Measurements from ENCODE around the gene NMNAT3. TPM values are rescaled to one million over a fixed set of nuclear protein-coding genes. Genes with fewer than 3 reads are reported as not detected.
A peak's percentile ranks its signal among the peaks of the same experiment; 100 is the strongest.

The NMNAT3 gene
- total and polyA plus RNA-seq, 2 experiments from 2014 or later, result not detected

DNA sequence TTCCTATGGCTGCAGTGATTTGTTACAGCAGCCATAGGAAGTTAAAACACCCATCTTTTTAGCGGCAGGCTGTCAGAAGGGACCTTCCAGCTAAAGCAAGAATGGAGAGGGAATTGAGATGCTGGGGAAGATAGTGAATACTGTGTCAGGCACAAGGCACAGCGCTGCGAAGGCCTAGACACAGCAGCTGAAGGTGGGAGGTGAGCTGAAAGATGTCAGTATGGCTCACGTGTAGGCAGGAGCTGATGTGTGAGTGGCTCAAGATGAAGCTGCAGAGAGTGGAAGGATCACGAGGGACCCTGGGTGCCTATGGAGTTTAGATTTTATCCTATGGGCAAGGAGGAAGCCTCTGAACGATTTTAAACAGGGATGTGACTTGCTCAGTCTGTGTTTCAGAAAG lies 44.3 kb downstream of the NMNAT3 start:
- Histone ChIP-seq H3K27ac (no peak overlapping the region), H3K9me2 (ENCODE audit: insufficient read depth) (no peaks in the 10 kb centered on the region), H3K9ac (no peak overlapping the region), H4K20me1 (ENCODE audit: insufficient read depth) (no peaks in the 10 kb centered on the region), H2AFZ (no peak overlapping the region), H3K27me3 (replicated peaks; ENCODE audit: insufficient read depth) (no peaks in the 10 kb centered on the region), H3K4me3 (no peak overlapping the region), H3K79me2 (ENCODE audit: insufficient read depth) (no peaks in the 10 kb centered on the region), H3K4me1 (ENCODE audit: insufficient read depth) (no peaks in the 10 kb centered on the region), H3K36me3 (ENCODE audit: low read depth) (no peaks in the 10 kb centered on the region), H3F3A (ENCODE audit: insufficient read depth) (no peaks in the 10 kb centered on the region), H3K9me3 (ENCODE audit: low read depth) (no peaks in the 10 kb centered on the region), H3K4me2 (ENCODE audit: unreplicated experiment) (no peak overlapping the region)
- no peak for TF ChIP-seq EZH2 (IDR thresholded peaks at IDR 0.05; ENCODE audit: insufficient read depth, poor library complexity, severe bottlenecking)
- no peak for TF ChIP-seq EZH2phosphoT487 (IDR thresholded peaks at IDR 0.05; ENCODE audit: insufficient read depth, low read depth)
- WGBS, 2 experiments (ENCODE audit: low coverage in 1 of 2, low lambda C conversion rate in 2 of 2, missing lambda C conversion rate in 2 of 2), result 59 to 63% methylated on average over 6 of the region's 6 CpGs
- in situ Hi-C loops (cut with MboI), result no loop called here
- no peak for DNase-seq

DNA sequence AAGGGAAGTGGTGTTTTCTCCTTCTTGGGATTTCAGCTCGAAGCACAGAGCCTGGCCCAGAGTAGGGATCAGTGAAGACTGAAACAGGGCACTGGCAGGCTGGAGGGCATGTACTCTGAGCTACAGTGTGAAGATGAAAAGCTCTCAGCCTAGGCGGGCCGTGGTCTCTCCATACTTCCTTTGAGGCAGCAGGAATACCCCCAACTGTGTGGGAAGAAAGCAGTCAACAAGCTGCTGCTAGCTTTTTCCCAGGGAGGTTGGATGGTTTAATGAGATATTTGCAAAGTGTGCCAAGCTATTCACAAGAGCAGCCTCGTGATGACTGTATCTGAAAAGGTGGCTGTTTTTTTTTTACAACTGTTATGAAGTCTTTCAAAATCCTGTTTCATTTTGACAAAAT lies 47.2 kb downstream of the NMNAT3 start:
- no peak overlapping the region for H3K4me2 ChIP-seq (ENCODE audit: unreplicated experiment)
- no peak overlapping the region for H3K27ac ChIP-seq
- no peak for DNase-seq
- H3K9ac ChIP-seq, result no peak overlapping the region
- H3F3A ChIP-seq (ENCODE audit: insufficient read depth), result no peaks in the 10 kb centered on the region
- H3K4me3 ChIP-seq, result no peak overlapping the region
- no peak overlapping the region for H2AFZ ChIP-seq
- no peaks in the 10 kb centered on the region for H3K27me3 ChIP-seq (replicated peaks; ENCODE audit: insufficient read depth)
- H3K9me3 ChIP-seq (ENCODE audit: low read depth), result no peaks in the 10 kb centered on the region
- H3K4me1 ChIP-seq (ENCODE audit: insufficient read depth), result no peaks in the 10 kb centered on the region
- TF ChIP-seq EZH2phosphoT487 (IDR thresholded peaks at IDR 0.05; ENCODE audit: insufficient read depth, low read depth) (no peak), EZH2 (IDR thresholded peaks at IDR 0.05; ENCODE audit: insufficient read depth, poor library complexity, severe bottlenecking) (no peak)
- no peaks in the 10 kb centered on the region for H3K36me3 ChIP-seq (ENCODE audit: low read depth)
- 24 to 39% methylated on average over 4 of the region's 4 CpGs for WGBS, 2 experiments (ENCODE audit: low coverage in 1 of 2, low lambda C conversion rate in 2 of 2, missing lambda C conversion rate in 2 of 2)
- H3K9me2 ChIP-seq (ENCODE audit: insufficient read depth), result no peaks in the 10 kb centered on the region
- no peaks in the 10 kb centered on the region for H4K20me1 ChIP-seq (ENCODE audit: insufficient read depth)
- no peaks in the 10 kb centered on the region for H3K79me2 ChIP-seq (ENCODE audit: insufficient read depth)
- in situ Hi-C loops (cut with MboI), result no loop called here

DNA sequence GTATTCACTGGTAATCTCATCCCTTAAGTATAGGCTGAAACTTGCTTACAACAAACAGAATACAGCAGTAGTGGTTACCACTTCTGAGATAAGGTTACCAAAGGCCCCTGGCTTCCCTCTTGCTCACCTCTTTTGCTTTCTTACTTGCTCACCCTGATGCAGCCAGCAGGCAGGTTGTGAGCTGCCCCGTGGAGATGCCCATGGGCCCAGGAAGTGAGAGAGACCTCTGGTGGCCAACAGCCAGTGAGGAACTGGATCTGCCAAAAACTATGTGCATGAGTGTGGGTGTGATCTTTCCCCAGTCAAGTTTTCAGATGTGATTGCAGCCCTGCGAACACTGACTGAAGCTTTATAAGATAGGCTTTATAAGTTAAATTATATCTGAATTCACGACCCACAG lies 48.7 kb downstream of the NMNAT3 start:
- DNase-seq, result peak; percentile 5

DNA sequence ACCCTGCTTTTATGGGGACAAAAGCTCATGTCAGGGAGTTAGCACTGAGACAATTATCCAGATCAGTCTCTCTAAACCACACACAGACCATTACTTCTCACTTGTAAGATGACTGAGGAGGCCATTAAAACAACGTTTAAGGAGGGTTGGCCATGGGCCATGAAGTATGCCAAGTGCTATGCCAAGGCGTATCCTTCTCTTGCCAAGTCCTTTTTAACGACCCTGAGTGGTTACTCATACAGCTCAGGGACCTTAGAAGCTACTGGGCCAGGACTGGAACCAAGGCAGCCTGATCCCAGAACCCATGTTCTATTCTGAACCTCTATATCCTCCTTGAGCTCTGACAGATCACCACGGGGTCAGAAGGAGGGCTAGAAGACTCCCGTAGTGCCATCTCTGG lies 50.0 kb downstream of the NMNAT3 start:
- no peaks in the 10 kb centered on the region for H4K20me1 ChIP-seq (ENCODE audit: insufficient read depth)
- TF ChIP-seq EZH2 (IDR thresholded peaks at IDR 0.05; ENCODE audit: insufficient read depth, poor library complexity, severe bottlenecking), result no peak
- no peak for TF ChIP-seq EZH2phosphoT487 (IDR thresholded peaks at IDR 0.05; ENCODE audit: insufficient read depth, low read depth)
- H3K36me3 ChIP-seq (ENCODE audit: low read depth), result no peaks in the 10 kb centered on the region
- no peaks in the 10 kb centered on the region for H3F3A ChIP-seq (ENCODE audit: insufficient read depth)
- no peak overlapping the region for H3K4me3 ChIP-seq
- no peaks in the 10 kb centered on the region for H3K9me3 ChIP-seq (ENCODE audit: low read depth)
- no peaks in the 10 kb centered on the region for H3K79me2 ChIP-seq (ENCODE audit: insufficient read depth)
- no peak for DNase-seq
- H3K9ac ChIP-seq, result no peak overlapping the region
- H3K4me2 ChIP-seq (ENCODE audit: unreplicated experiment), result no peak overlapping the region
- in situ Hi-C loops (cut with MboI), result no loop called here
- H3K27ac ChIP-seq, result no peak overlapping the region
- H3K9me2 ChIP-seq (ENCODE audit: insufficient read depth), result no peaks in the 10 kb centered on the region
- WGBS, 2 experiments (ENCODE audit: low coverage in 1 of 2, low lambda C conversion rate in 2 of 2, missing lambda C conversion rate in 2 of 2), result 23 to 28% methylated on average over 5 of the region's 5 CpGs
- H3K4me1 ChIP-seq (ENCODE audit: insufficient read depth), result no peaks in the 10 kb centered on the region
- H2AFZ ChIP-seq, result no peak overlapping the region
- H3K27me3 ChIP-seq (replicated peaks; ENCODE audit: insufficient read depth), result no peaks in the 10 kb centered on the region

More for the DNA sequence above, 48.7 kb downstream of the NMNAT3 start:
- Histone ChIP-seq H4K20me1 (ENCODE audit: insufficient read depth) (no peaks in the 10 kb centered on the region), H3K4me3 (no peak overlapping the region), H3K27ac (no peak overlapping the region), H3K4me2 (ENCODE audit: unreplicated experiment) (no peak overlapping the region), H3K9ac (no peak overlapping the region), H2AFZ (no peak overlapping the region), H3K9me2 (ENCODE audit: insufficient read depth) (no peaks in the 10 kb centered on the region), H3K9me3 (ENCODE audit: low read depth) (no peaks in the 10 kb centered on the region), H3F3A (ENCODE audit: insufficient read depth) (no peaks in the 10 kb centered on the region), H3K4me1 (ENCODE audit: insufficient read depth) (no peaks in the 10 kb centered on the region), H3K79me2 (ENCODE audit: insufficient read depth) (no peaks in the 10 kb centered on the region), H3K27me3 (replicated peaks; ENCODE audit: insufficient read depth) (no peaks in the 10 kb centered on the region), H3K36me3 (ENCODE audit: low read depth) (no peaks in the 10 kb centered on the region)
- in situ Hi-C loops (cut with MboI), result no loop called here
- TF ChIP-seq EZH2 (IDR thresholded peaks at IDR 0.05; ENCODE audit: insufficient read depth, poor library complexity, severe bottlenecking) (no peak), EZH2phosphoT487 (IDR thresholded peaks at IDR 0.05; ENCODE audit: insufficient read depth, low read depth) (no peak)
- 32 to 38% methylated on average over 3 of the region's 3 CpGs for WGBS, 2 experiments (ENCODE audit: low coverage in 1 of 2, low lambda C conversion rate in 2 of 2, missing lambda C conversion rate in 2 of 2)

DNA sequence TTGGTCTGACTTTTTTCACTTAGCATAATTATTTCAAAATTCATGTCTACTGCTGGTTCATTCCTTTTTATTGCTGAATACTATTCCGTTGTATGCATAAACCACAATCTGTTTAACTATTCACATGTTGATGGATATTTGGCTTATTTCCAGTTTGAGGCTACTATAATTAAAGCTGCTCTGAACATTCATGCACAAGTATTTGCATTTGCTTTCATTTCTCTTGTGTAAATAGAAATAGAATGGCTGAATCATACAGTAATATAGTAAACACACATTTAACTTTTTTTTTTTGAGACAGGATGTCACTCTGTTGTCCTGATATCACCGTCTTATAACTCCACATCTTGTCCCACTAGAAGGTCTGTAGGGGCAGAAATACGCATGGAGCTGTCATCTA lies 57.3 kb downstream of the NMNAT3 start:
- no peak overlapping the region for H3K27ac ChIP-seq
- in situ Hi-C loops (cut with MboI), result no loop called here
- no peaks in the 10 kb centered on the region for H3K27me3 ChIP-seq (replicated peaks; ENCODE audit: insufficient read depth)
- no peak overlapping the region for H3K4me3 ChIP-seq
- no peak for TF ChIP-seq EZH2phosphoT487 (IDR thresholded peaks at IDR 0.05; ENCODE audit: insufficient read depth, low read depth)
- TF ChIP-seq EZH2 (IDR thresholded peaks at IDR 0.05; ENCODE audit: insufficient read depth, poor library complexity, severe bottlenecking), result no peak
- no peaks in the 10 kb centered on the region for H3F3A ChIP-seq (ENCODE audit: insufficient read depth)
- no peaks in the 10 kb centered on the region for H3K9me2 ChIP-seq (ENCODE audit: insufficient read depth)
- no peaks in the 10 kb centered on the region for H3K79me2 ChIP-seq (ENCODE audit: insufficient read depth)
- no peaks in the 10 kb centered on the region for H3K36me3 ChIP-seq (ENCODE audit: low read depth)
- no peak for DNase-seq
- WGBS, 2 experiments (ENCODE audit: low coverage in 1 of 2, low lambda C conversion rate in 2 of 2, missing lambda C conversion rate in 2 of 2), result 32 to 40% methylated on average over 3 of the region's 3 CpGs
- H4K20me1 ChIP-seq (ENCODE audit: insufficient read depth), result no peaks in the 10 kb centered on the region
- no peak overlapping the region for H3K4me2 ChIP-seq (ENCODE audit: unreplicated experiment)
- H3K4me1 ChIP-seq (ENCODE audit: insufficient read depth), result no peaks in the 10 kb centered on the region
- no peak overlapping the region for H3K9ac ChIP-seq
- H2AFZ ChIP-seq, result no peak overlapping the region
- H3K9me3 ChIP-seq (ENCODE audit: low read depth), result no peaks in the 10 kb centered on the region
